ENCODE measurements around the gene SPRR2D.

The SPRR2D gene

DNA sequence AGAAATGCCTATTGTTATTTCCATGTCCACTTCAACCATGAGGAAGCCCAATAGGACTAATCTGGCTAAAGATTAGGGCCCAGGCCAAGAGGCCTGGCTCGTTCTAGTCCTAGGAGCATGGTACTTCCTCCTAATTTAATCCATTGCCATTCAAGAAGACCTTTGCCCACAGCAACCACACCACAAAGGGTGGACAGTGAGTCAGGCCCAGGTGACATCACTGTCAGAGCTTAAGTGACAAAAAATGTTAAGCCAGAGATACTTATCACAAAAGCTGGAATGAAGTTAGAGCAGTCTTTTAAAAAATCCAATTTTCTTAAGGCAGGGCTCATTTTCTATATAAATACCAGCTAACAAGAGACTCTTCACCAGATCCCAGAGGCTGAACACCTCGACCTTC, 39.5 kb downstream of the SPRR2D start, which contains the start of gene SPRR3:
Gene SPRR3 (plus strand): TSS at position 368 of the 400 bp plus-strand sequence. CDS start 1,272 bp downstream, outside the sequence.
- no peak for FAIRE-seq

GRCh38 chr1:153000294-153000693, 40.6 kb downstream of the SPRR2D start:
- no peak for FAIRE-seq

- FAIRE-seq, result no peak
These were observed 41.1 kb downstream of the SPRR2D start for GRCh38 chr1:152999818-153000217.

- no peak for FAIRE-seq
These were observed 42.4 kb downstream of the SPRR2D start for GRCh38 chr1:152998476-152998875.

DNA sequence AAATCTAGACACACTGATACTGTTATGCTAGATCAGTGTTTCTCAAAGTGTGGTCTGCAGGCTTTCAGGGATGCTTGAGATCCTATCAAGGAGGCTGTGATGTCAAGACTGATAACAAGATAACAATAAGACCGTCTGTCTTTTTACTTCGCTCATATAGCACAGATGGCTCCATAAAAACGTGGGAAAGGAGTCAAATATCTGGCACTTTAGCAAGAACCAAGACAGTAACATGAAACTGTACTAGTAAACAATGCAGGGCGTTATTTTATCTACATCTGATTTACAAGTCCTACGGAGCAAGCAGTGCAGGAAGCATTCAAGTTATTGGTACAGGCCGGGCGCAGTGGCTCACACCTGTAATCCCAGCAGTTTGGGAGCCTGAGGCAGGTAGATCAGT, 43.0 kb downstream of the SPRR2D start:
- FAIRE-seq, result no peak

DNA sequence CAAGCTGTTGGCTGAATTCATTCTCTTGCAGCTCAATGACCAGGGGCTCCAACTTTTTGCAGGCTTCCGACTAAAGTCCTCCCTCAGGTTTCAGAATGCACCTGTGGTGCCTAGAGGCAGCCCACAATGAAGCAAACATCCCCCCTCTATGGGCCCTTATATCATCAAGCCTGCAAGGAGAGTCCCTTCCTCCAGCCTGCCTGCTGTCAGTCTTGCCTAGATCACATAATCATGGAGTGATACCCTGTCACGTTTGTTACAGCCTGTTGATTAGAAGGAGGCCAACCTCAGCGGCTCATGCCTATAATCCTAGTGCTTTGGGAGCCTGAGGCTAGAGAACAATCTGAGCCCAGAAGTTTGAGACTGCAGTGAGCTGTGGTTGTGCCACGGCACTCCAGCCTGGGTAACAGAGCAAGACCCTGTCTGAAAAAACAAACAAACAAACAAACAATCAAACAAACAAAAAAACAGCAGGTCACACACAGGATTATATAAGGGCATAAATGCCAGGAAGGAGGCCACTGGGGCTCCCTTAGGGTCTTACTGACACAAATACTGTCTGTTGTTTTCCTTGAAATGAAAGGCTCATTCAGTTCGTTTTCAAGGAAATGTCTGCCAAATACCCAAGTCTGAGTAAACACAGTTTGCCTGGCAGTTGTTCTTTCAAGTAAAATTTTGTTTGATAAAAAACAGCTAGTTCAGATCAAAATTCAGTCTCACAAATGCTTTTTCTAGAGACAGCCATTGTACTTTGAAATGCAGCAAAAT, 44.1 kb downstream of the SPRR2D start:
- no peak for FAIRE-seq

- no peak for FAIRE-seq
These were observed 45.1 kb downstream of the SPRR2D start for GRCh38 chr1:152995842-152996241.

- FAIRE-seq, result no peak
These were observed 47.7 kb downstream of the SPRR2D start for GRCh38 chr1:152993186-152993585.
